Upper lobe of left lung (tissue), 4 donors: ENCODE measurements around the gene FOXD4L3.
"Not testable (repeated sequence)": the region's sequence is repeated elsewhere in the genome, so short reads cannot be mapped to it uniquely, and the experiment has no call there.

ENCODE experiments used
- EP300 ChIP-seq, 4 donors: sonication (generic); formaldehyde crosslinking; IDR thresholded peaks; one replicate each; pipeline ENCODE4 v1.5.1; 2017; ENCODE audit warnings: antibody characterized with exemption in 4 of 4, control low read depth in 2 of 4
- TF ChIP-seq, protein P1 (sequence below), 6 experiments: fragments of 450-650 bp in 4 of 6; fragments of 200-600 bp in 2 of 6; sonication (generic) in 2 of 6; IDR thresholded peaks; one replicate each; pipeline ENCODE4 v1.5.1; 2016 to 2019; ENCODE audit warnings: antibody characterized with exemption in 6 of 6

DNA sequence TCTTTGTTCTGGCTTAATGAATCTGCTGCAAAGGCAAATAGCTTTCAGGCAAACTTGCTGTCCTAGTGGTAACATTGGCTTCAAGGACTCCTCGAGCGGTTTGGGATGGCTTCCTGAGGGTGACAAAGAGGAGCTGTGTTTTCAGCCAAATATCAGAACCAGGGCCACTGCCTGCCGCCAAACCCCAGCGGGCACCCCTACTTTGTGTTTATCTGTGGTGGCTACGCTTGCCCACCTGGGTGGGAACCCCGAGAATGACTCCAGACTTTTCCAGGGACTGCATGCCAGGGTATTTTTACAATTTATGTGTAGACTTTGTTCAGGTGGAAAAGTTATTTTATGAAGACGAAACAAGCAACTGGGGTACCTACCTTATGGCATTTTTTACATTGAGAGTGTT, 35.3 kb downstream of the FOXD4L3 start:
- TF ChIP-seq, protein P1, sequence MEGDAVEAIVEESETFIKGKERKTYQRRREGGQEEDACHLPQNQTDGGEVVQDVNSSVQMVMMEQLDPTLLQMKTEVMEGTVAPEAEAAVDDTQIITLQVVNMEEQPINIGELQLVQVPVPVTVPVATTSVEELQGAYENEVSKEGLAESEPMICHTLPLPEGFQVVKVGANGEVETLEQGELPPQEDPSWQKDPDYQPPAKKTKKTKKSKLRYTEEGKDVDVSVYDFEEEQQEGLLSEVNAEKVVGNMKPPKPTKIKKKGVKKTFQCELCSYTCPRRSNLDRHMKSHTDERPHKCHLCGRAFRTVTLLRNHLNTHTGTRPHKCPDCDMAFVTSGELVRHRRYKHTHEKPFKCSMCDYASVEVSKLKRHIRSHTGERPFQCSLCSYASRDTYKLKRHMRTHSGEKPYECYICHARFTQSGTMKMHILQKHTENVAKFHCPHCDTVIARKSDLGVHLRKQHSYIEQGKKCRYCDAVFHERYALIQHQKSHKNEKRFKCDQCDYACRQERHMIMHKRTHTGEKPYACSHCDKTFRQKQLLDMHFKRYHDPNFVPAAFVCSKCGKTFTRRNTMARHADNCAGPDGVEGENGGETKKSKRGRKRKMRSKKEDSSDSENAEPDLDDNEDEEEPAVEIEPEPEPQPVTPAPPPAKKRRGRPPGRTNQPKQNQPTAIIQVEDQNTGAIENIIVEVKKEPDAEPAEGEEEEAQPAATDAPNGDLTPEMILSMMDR (IDR thresholded peaks at IDR 0.05), result not testable (repeated sequence)
- TF ChIP-seq EP300 (IDR thresholded peaks at IDR 0.05), result not testable (repeated sequence)
